ENCODE measurements around the gene RNF144B. TPM values are rescaled to one million over a fixed set of nuclear protein-coding genes. Genes with fewer than 3 reads are reported as not detected.

The RNF144B gene
- total RNA-seq, 1 experiment from 2014 or later: 26.2 TPM

GRCh38 chr6:18489335-18489734, 102.2 kb downstream of the RNF144B start:
- Histone ChIP-seq H2AFZ (no peak overlapping the region), H3K79me2 (ENCODE audit: low read depth) (no peaks in the 10 kb centered on the region), H3K9me3 (ENCODE audit: insufficient read depth, low read depth) (peaks cover 3% of the 10 kb centered on the region; the same call in 1 of the 2 replicates), H3K36me3 (ENCODE audit: low read depth) (no peaks in the 10 kb centered on the region), H3K4me1 (replicated peaks; ENCODE audit: insufficient read depth) (peaks cover 32% of the 10 kb centered on the region), H3K4me3 (no peak overlapping the region), H3K27ac (no peak overlapping the region), H4K20me1 (ENCODE audit: insufficient read depth) (no peaks in the 10 kb centered on the region), H3K4me2 (no peak overlapping the region), H3K27me3 (ENCODE audit: insufficient read depth, low read depth) (no peaks in the 10 kb centered on the region), H3F3A (ENCODE audit: insufficient read depth, low read depth) (peaks cover 17% of the 10 kb centered on the region), H3K9me2 (ENCODE audit: insufficient read depth) (no peaks in the 10 kb centered on the region)
- DNase-seq: no peak
- TF ChIP-seq EZH2 (IDR thresholded peaks at IDR 0.05; ENCODE audit: low read depth) (no peak), CTCF (conservative IDR thresholded peaks at IDR 0.05) (no peak)
- ChIA-PET POLR2A (ENCODE audit: unreplicated experiment) (interaction anchor here (0.6 kb wide), 1 partner anchor 1203 kb away, joined by 13 read pairs; no protein-coding TSS in a partner anchor), CTCF (no interaction called here)
- no TSS peak for BruUV-seq (replicated peaks)
- intact Hi-C loops (cut with micrococcal nuclease; ENCODE audit: unreplicated experiment): no loop called here

GRCh38 chr6:18491308-18492045, 104.3 kb downstream of the RNF144B start:
- Histone ChIP-seq H3K36me3 (ENCODE audit: low read depth) (no peaks in the 10 kb centered on the region), H3K27me3 (ENCODE audit: insufficient read depth, low read depth) (no peaks in the 10 kb centered on the region), H3K9me3 (ENCODE audit: insufficient read depth, low read depth) (no peaks in the 10 kb centered on the region; the same call in 1 of the 2 replicates), H3K79me2 (ENCODE audit: low read depth) (no peaks in the 10 kb centered on the region), H3K9me2 (ENCODE audit: insufficient read depth) (no peaks in the 10 kb centered on the region), H3K4me3 (no peak overlapping the region), H3K4me2 (peak overlapping the region; percentile 22), H2AFZ (no peak overlapping the region), H4K20me1 (ENCODE audit: insufficient read depth) (no peaks in the 10 kb centered on the region), H3K4me1 (replicated peaks; ENCODE audit: insufficient read depth) (peaks cover 42% of the 10 kb centered on the region), H3K27ac (no peak overlapping the region), H3F3A (ENCODE audit: insufficient read depth, low read depth) (peaks cover 17% of the 10 kb centered on the region)
- intact Hi-C loops (cut with micrococcal nuclease; ENCODE audit: unreplicated experiment): loop anchor here (2.0 to 5.0 kb wide), 3 partner anchors 44 to 227 kb away; partner anchors contain the start of gene DEK
- no TSS peak for BruUV-seq (replicated peaks)
- CTCF ChIA-PET: interaction anchor here (1.0 kb wide), 1 partner anchor 120 kb away, joined by 4 read pairs; no protein-coding TSS in a partner anchor
- POLR2A ChIA-PET (ENCODE audit: unreplicated experiment): no interaction called here
- DNase-seq: peak; percentile 33 to 76
- no peak for TF ChIP-seq CTCF (conservative IDR thresholded peaks at IDR 0.05)
- TF ChIP-seq EZH2 (IDR thresholded peaks at IDR 0.05; ENCODE audit: low read depth): no peak

- BruUV-seq (replicated peaks): no TSS peak
- CTCF ChIA-PET: no interaction called here
- peak overlapping the region; percentile 21; the same call in 1 of the 2 replicates for H3K4me2 ChIP-seq
Measured at GRCh38 chr6:18492972-18493371, 105.8 kb downstream of the RNF144B start.

More at GRCh38 chr6:18492972-18493371, 105.8 kb downstream of the RNF144B start:
- Histone ChIP-seq H3K27me3 (ENCODE audit: insufficient read depth, low read depth) (no peaks in the 10 kb centered on the region), H2AFZ (no peak overlapping the region), H3K9me3 (ENCODE audit: insufficient read depth, low read depth) (no peaks in the 10 kb centered on the region; the same call in 1 of the 2 replicates), H3F3A (ENCODE audit: insufficient read depth, low read depth) (peaks cover 17% of the 10 kb centered on the region), H3K36me3 (ENCODE audit: low read depth) (no peaks in the 10 kb centered on the region), H3K9me2 (ENCODE audit: insufficient read depth) (no peaks in the 10 kb centered on the region), H3K4me1 (replicated peaks; ENCODE audit: insufficient read depth) (peaks cover 42% of the 10 kb centered on the region), H3K4me3 (no peak overlapping the region), H3K79me2 (ENCODE audit: low read depth) (no peaks in the 10 kb centered on the region), H4K20me1 (ENCODE audit: insufficient read depth) (no peaks in the 10 kb centered on the region), H3K27ac (peak overlapping the region; percentile 50)
- TF ChIP-seq EZH2 (IDR thresholded peaks at IDR 0.05; ENCODE audit: low read depth): no peak
- TF ChIP-seq CTCF (conservative IDR thresholded peaks at IDR 0.05): no peak
- intact Hi-C loops (cut with micrococcal nuclease; ENCODE audit: unreplicated experiment): loop anchor here (1.0 to 5.0 kb wide), 4 partner anchors 46 to 228 kb away; partner anchors contain the start of gene DEK
- POLR2A ChIA-PET (ENCODE audit: unreplicated experiment): no interaction called here
- no peak for DNase-seq

Data from PC-9 (cell line).